GM12878 (cell line): ENCODE results near the gene COL18A1. TPM values are rescaled to one million over a fixed set of nuclear protein-coding genes. Genes with fewer than 3 reads are reported as not detected.

ENCODE experiments used
- ATAC-seq: fragments of 200-7000 bp; cut with Tn5 transposase; 3 replicates; pipeline ENCODE4 v1.9.1; 2020; ENCODE audit warnings: mild to moderate bottlenecking, moderate library complexity
- BruUV-seq: library from RNA; stranded (reverse); fragments of 400-500 nt; replicated peaks from 2 replicates; lab custom pipeline; 2021; lab: Mats Ljungman, UMichigan
- CTCF ChIA-PET: fragments of 300-600 bp; sonication (Branson Sonifier 250); formaldehyde crosslinking; extraction: SDS; loops from one replicate; lab custom pipeline; 2021; ENCODE audit warnings: inconsistent platforms; lab: Yijun Ruan, JAX
- POLR2A ChIA-PET: fragments of 350-600 bp; formaldehyde crosslinking; extraction: SDS; loops from one replicate; lab custom pipeline; 2021; ENCODE audit warnings: inconsistent platforms; lab: Charles Lee
- RAD21 ChIA-PET: fragments of 300-600 bp; sonication (Branson Sonifier 250); formaldehyde crosslinking; loops from one replicate; lab custom pipeline; 2023; ENCODE audit warnings: antibody characterized with exemption; ENCODE audit not compliant: unreplicated experiment; lab: Charles Lee
- SMC1A ChIA-PET: fragments of 300-600 bp; sonication (Branson Sonifier 250); formaldehyde crosslinking; loops from one replicate; lab custom pipeline; 2023; ENCODE audit not compliant: unreplicated experiment, uncharacterized antibody; lab: Charles Lee
- DNase-seq: peaks from one replicate; pipeline ENCODE4 v3.0.0-alpha.2; 2011; ENCODE audit warnings: low read depth, low spot score
- FAIRE-seq: peaks from 3 replicates; lab custom pipeline; 2011; peaks lifted over from hg19 to GRCh38; lab: Jason Lieb, UNC
- H2AFZ ChIP-seq: 2 replicates; pipeline ENCODE4 v1.6.0; 2011; ENCODE audit warnings: low read depth, low read length, control low read depth; ENCODE audit not compliant: control insufficient read depth
- H3K27ac ChIP-seq: 2 replicates; pipeline ENCODE4 v1.5.1; 2011; ENCODE audit warnings: control low read depth; ENCODE audit not compliant: control insufficient read depth, insufficient read depth
- H3K27me3 ChIP-seq, 2 experiments: replicated peaks in 1 of 2; 2 replicates each; pipeline versions ENCODE4 v1.6.0 to v1.6.1; 2011; ENCODE audit warnings: low read length in 1 of 2; ENCODE audit not compliant: control insufficient read depth in 2 of 2, insufficient read depth in 2 of 2
- H3K36me3 ChIP-seq, 2 experiments: 2 replicates each; pipeline ENCODE4 v1.5.1; 2011; ENCODE audit warnings: low read length in 1 of 2; ENCODE audit not compliant: control insufficient read depth in 2 of 2, insufficient read depth in 2 of 2
- H3K4me1 ChIP-seq: 2 replicates; pipeline ENCODE4 v1.6.1; 2011; ENCODE audit warnings: mild to moderate bottlenecking, low read length, moderate library complexity, mixed read lengths; ENCODE audit not compliant: control insufficient read depth, insufficient read depth
- H3K4me2 ChIP-seq: 2 replicates; pipeline ENCODE4 v1.6.0; 2011; ENCODE audit warnings: control low read depth; ENCODE audit not compliant: control insufficient read depth, insufficient read depth
- H3K4me3 ChIP-seq: fragments of 200-600 bp; sonication (generic); 2 replicates; pipeline ENCODE4 v1.5.1; 2016
- H3K79me2 ChIP-seq: 2 replicates; pipeline ENCODE4 v1.6.0; 2011; ENCODE audit warnings: low read length; ENCODE audit not compliant: control insufficient read depth, insufficient read depth
- H3K9ac ChIP-seq: 2 replicates; pipeline ENCODE4 v1.8.0; 2011; ENCODE audit warnings: low read length, control low read depth, mixed read lengths; ENCODE audit not compliant: control insufficient read depth, insufficient read depth
- H3K9me3 ChIP-seq: replicated peaks from 3 replicates; pipeline ENCODE4 v1.5.1; 2011; ENCODE audit warnings: mild to moderate bottlenecking, low read length; ENCODE audit not compliant: control insufficient read depth, insufficient read depth
- H4K20me1 ChIP-seq: 2 replicates; pipeline ENCODE4 v1.6.0; 2011; ENCODE audit not compliant: control insufficient read depth, insufficient read depth
- CTCF ChIP-seq, 3 experiments: IDR thresholded peaks in 2 of 3; conservative IDR thresholded peaks in 1 of 3; 2 replicates each; pipeline ENCODE4 v1.5.1; 2011; ENCODE audit warnings: low read depth in 3 of 3, low read length in 3 of 3, mild to moderate bottlenecking in 3 of 3, control low read depth in 2 of 3, moderate library complexity in 2 of 3, inconsistent platforms in 1 of 3, mixed read lengths in 1 of 3; ENCODE audit not compliant: control insufficient read depth in 2 of 3, insufficient read depth in 1 of 3; ENCODE audit errors: extremely low read depth in 1 of 3
- HDAC2 ChIP-seq: fragments of 200-600 bp; sonication (generic); IDR thresholded peaks from 2 replicates; pipeline ENCODE4 v1.6.1; 2017
- NKRF ChIP-seq: fragments of 450-650 bp; conservative IDR thresholded peaks from 2 replicates; pipeline ENCODE4 v1.6.1; 2017; ENCODE audit warnings: mild to moderate bottlenecking, moderate library complexity
- RAD21 ChIP-seq: IDR thresholded peaks from 2 replicates; pipeline ENCODE4 v1.6.1; 2011; ENCODE audit warnings: mild to moderate bottlenecking, low read depth, low read length, moderate library complexity; ENCODE audit not compliant: insufficient read depth
- ZBED1 ChIP-seq: IDR thresholded peaks from 2 replicates; pipeline ENCODE4 v1.6.1; 2016; ENCODE audit warnings: borderline replicate concordance
- ZNF622 ChIP-seq: fragments of 450-650 bp; IDR thresholded peaks from 2 replicates; pipeline ENCODE4 v1.6.1; 2017; ENCODE audit warnings: mild to moderate bottlenecking, inconsistent platforms
- WGBS: methylation state at CpG from one replicate; pipeline ENCODE4 v1.1.6; 2016; ENCODE audit warnings: low lambda C conversion rate; ENCODE audit not compliant: insufficient replicate concordance, insufficient coverage; ENCODE audit errors: missing lambda C conversion rate; 5-methylcytosine and 5-hydroxymethylcytosine counted together
- in situ Hi-C: fragments of 300-500 bp; cut with MboI; formaldehyde crosslinking; loops from 9 replicates; pipeline ENCODE4 v1.14.3; 2018; ENCODE audit warnings: mixed read lengths
- intact Hi-C: fragments of 100-400 bp; cut with micrococcal nuclease; formaldehyde crosslinking; loops from one replicate; pipeline ENCODE4 v1.14.2; 2022; ENCODE audit not compliant: unreplicated experiment
- polyA plus RNA-seq, 11 experiments: library from polyadenylated mRNA; depleted of rRNA in 4 of 11; unstranded in 6 of 11; stranded (reverse) in 5 of 11; fragments of >200 nt; fragmentation: Nextera tagmentation in 4 of 11; fragmentation: Illumina TruSeq in 1 of 11; extraction: Ambion mirVana in 4 of 11; extraction: Trizol in 1 of 11; gene quantifications; 1 replicate in 1 of 11; 2 replicates in 10 of 11; pipeline versions ENCODE4 v1.2.1 to v1.2.3, GENCODE V29; 2011 to 2016; ENCODE audit warnings: inconsistent platforms in 2 of 11, missing spikeins in 2 of 11, low read depth in 1 of 11
- total RNA-seq, 4 experiments: library from RNA; depleted of rRNA in 3 of 4; stranded (reverse); fragments of >200 nt in 3 of 4; fragmentation: Illumina TruSeq in 1 of 4; extraction: Trizol in 1 of 4; gene quantifications; 2 replicates each; pipeline versions ENCODE4 v1.2.1 to v1.2.3, GENCODE V29; 2013 to 2021

Gene COL18A1
- total and polyA plus RNA-seq, 10 of the 15 experiments (the other 5 are each of a cell fraction or from before 2014, with no cell fraction given): under 0.01 to 0.49 (median 0.09) TPM; not detected in 3

GRCh38 chr21:45559216-45560105, 154.5 kb downstream of the COL18A1 start:
- DNase-seq: no peak
- TF ChIP-seq CTCF (IDR thresholded peaks at IDR 0.05 in 2 of 3, conservative IDR thresholded peaks at IDR 0.05 in 1 of 3; ENCODE audit: control insufficient read depth in 2 of 3, extremely low read depth in 1 of 3, insufficient read depth in 1 of 3, low read depth in 3 of 3, low read length in 3 of 3) (no peak), NKRF (no peak), ZBED1 (no peak), ZNF622 (no peak), RAD21 (no peak), HDAC2 (no peak)
- no TSS peak for BruUV-seq
- Histone ChIP-seq H3K36me3 (no peaks in the 10 kb centered on the region), H3K27ac (no peak overlapping the region), H3K9ac (no peak overlapping the region), H4K20me1 (no peaks in the 10 kb centered on the region), H3K79me2 (peaks cover under 1% of the 10 kb centered on the region), H3K9me3 (no peaks in the 10 kb centered on the region), H3K27me3 (no peaks in the 10 kb centered on the region; a peak in 1 of 4 replicates), H3K4me3 (no peak overlapping the region), H3K4me1 (peaks cover 3% of the 10 kb centered on the region; the same call in 1 of the 2 replicates), H3K4me2 (no peak overlapping the region), H2AFZ (no peak overlapping the region)
- RAD21 ChIA-PET: interaction anchor here (0.8 kb wide), 1 partner anchor 82 kb away, joined by 3 read pairs; no protein-coding TSS in a partner anchor
- 48% methylated on average over 29 of the region's 29 CpGs for WGBS
- no peak for FAIRE-seq
- CTCF ChIA-PET: interaction anchor here (0.7 to 1.6 kb wide), 2 partner anchors 36 to 320 kb away, joined by 3 to 4 read pairs; no protein-coding TSS in a partner anchor
- SMC1A ChIA-PET: interaction anchor here (1.5 kb wide), 1 partner anchor 75 kb away, joined by 3 read pairs; no protein-coding TSS in a partner anchor
- intact Hi-C loops: no loop called here
- in situ Hi-C loops: loop anchor here (5.0 kb wide), 2 partner anchors 38 to 258 kb away; no protein-coding TSS in a partner anchor
- no peak for ATAC-seq
- POLR2A ChIA-PET: no interaction called here
